GM18517 (cell line): ENCODE results near the gene TTYH2.
"Not testable (repeated sequence)": the region's sequence is repeated elsewhere in the genome, so short reads cannot be mapped to it uniquely, and the experiment has no call there.

Experiments
- ATAC-seq: cut with Tn5 transposase; IDR thresholded peaks from one replicate; pipeline ENCODE4 v1.9.1; 2021; ENCODE audit warnings: mild to moderate bottlenecking, moderate library complexity; ENCODE audit not compliant: unreplicated experiment

Gene TTYH2

GRCh38 chr17:74212913-74213791 is at the start of gene TTYH2:
TTYH2 (plus strand) TSS chr17:74213571; CDS start chr17:74213588, 17 bp downstream.
- ATAC-seq = peak; percentile 51

GRCh38 chr17:74163836-74164235 is 49.5 kb upstream of the TTYH2 start:
- no peak for ATAC-seq

- no peak for ATAC-seq
These were observed 48.8 kb upstream of the TTYH2 start for GRCh38 chr17:74164446-74165045.

- ATAC-seq = no peak
These were observed 47.5 kb upstream of the TTYH2 start for GRCh38 chr17:74165797-74166365.

- ATAC-seq = no peak
These were observed 42.4 kb upstream of the TTYH2 start for GRCh38 chr17:74170924-74171323.

GRCh38 chr17:74172700-74173099 is 40.7 kb upstream of the TTYH2 start:
- no peak for ATAC-seq

GRCh38 chr17:74176546-74177001 is 36.8 kb upstream of the TTYH2 start:
- no peak for ATAC-seq

- no peak for ATAC-seq
These were observed 36.3 kb upstream of the TTYH2 start for GRCh38 chr17:74177018-74177450.

- no peak for ATAC-seq
These were observed 33.8 kb upstream of the TTYH2 start for GRCh38 chr17:74179576-74179975.

- no peak for ATAC-seq
These were observed 33.0 kb upstream of the TTYH2 start for GRCh38 chr17:74180336-74180735.

GRCh38 chr17:74181341-74181740 is 32.0 kb upstream of the TTYH2 start:
- no peak for ATAC-seq

- no peak for ATAC-seq
These were observed 31.2 kb upstream of the TTYH2 start for GRCh38 chr17:74182041-74182723.

GRCh38 chr17:74183411-74183810 is 30.0 kb upstream of the TTYH2 start:
- no peak for ATAC-seq

- no peak for ATAC-seq
These were observed 27.7 kb upstream of the TTYH2 start for GRCh38 chr17:74185571-74186185.

- ATAC-seq = no peak
These were observed 26.9 kb upstream of the TTYH2 start for GRCh38 chr17:74186498-74186897.

- no peak for ATAC-seq
These were observed 25.6 kb upstream of the TTYH2 start for GRCh38 chr17:74187761-74188160.

GRCh38 chr17:74188687-74189086 is 24.7 kb upstream of the TTYH2 start:
- not testable (repeated sequence) for ATAC-seq

GRCh38 chr17:74190154-74190553 is 23.2 kb upstream of the TTYH2 start:
- ATAC-seq = peak; percentile 60

- no peak for ATAC-seq
These were observed 22.5 kb upstream of the TTYH2 start for GRCh38 chr17:74190807-74191406.
